Activated T-cell treated with anti-CD3 and anti-CD28 coated beads, Interleukin-2, amount 50 U/mL, for 24 hours (primary cell): ENCODE results near the gene SLC39A3.

Source experiments
- DNase-seq: peaks from one replicate; pipeline ENCODE4 v3.0.0-alpha.2; 2020
- H3K27ac Mint-ChIP-seq: 2 replicates; pipeline ENCODE4 v1.8.0; 2020; ENCODE audit warnings: mild to moderate bottlenecking, mixed read lengths
- H3K27me3 Mint-ChIP-seq: 2 replicates; pipeline ENCODE4 v1.8.0; 2020; ENCODE audit warnings: mixed read lengths
- H3K36me3 Mint-ChIP-seq: 2 replicates; pipeline ENCODE4 v1.8.0; 2020; ENCODE audit warnings: low read depth, mixed read lengths
- H3K4me1 Mint-ChIP-seq: 2 replicates; pipeline ENCODE4 v1.8.0; 2020; ENCODE audit warnings: low read depth, mixed read lengths
- H3K4me3 Mint-ChIP-seq: 2 replicates; pipeline ENCODE4 v1.8.0; 2020; ENCODE audit warnings: mild to moderate bottlenecking, moderate library complexity, mixed read lengths
- H3K9me3 Mint-ChIP-seq: 2 replicates; pipeline ENCODE4 v1.8.0; 2020; ENCODE audit warnings: mixed read lengths

SLC39A3 gene, protein sequence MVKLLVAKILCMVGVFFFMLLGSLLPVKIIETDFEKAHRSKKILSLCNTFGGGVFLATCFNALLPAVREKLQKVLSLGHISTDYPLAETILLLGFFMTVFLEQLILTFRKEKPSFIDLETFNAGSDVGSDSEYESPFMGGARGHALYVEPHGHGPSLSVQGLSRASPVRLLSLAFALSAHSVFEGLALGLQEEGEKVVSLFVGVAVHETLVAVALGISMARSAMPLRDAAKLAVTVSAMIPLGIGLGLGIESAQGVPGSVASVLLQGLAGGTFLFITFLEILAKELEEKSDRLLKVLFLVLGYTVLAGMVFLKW

DNA sequence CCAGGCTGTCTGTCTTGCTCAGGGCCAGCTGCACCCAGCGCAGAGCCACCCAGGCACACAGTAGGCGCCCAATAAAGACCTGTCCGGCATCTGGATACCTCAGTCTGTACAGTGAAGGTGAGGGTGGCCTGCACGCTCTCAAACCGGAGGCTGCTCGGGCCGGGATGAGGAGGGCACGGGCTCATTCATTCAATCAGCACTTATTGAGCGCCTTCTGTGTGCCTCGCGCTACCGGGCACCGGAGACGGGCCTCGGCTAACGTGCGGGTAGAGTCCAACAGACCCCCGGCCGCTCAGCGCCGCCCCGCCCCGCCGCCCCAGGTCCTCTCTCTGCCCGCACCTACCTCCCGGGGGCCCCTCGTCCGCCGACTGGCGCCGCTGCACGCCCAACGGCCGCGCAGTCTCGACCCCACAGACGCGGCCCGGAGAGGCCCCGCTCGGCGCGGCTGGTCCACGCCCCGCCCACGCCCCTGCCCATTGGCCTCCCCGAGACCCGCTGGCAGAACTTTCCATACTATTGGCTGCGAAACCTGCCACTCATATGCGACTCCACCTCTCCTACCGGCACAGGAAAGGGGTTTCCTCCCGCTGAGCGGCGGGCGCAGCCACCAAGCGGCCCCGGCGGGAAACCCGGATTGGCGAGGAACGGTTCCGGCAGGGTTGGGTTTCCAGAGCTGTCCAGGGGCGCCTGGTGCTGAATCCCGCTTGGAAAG, at the start of gene SLC39A3:
SLC39A3 (minus strand) TSS at position 416 of the 712 bp plus-strand sequence. CDS start 2,760 bp downstream, outside the sequence.
- H3K9me3 Mint-ChIP-seq, result no peaks in the 10 kb centered on the region
- peak; percentile 99 for DNase-seq
- H3K27me3 Mint-ChIP-seq, result peaks cover 20% of the 10 kb centered on the region
- peaks cover 25% of the 10 kb centered on the region for H3K4me1 Mint-ChIP-seq
- peaks cover 41% of the 10 kb centered on the region for H3K36me3 Mint-ChIP-seq
- H3K27ac Mint-ChIP-seq, result peak within 1 kb of the TSS; percentile 88
- H3K4me3 Mint-ChIP-seq, result peak within 1 kb of the TSS; percentile 94

DNA sequence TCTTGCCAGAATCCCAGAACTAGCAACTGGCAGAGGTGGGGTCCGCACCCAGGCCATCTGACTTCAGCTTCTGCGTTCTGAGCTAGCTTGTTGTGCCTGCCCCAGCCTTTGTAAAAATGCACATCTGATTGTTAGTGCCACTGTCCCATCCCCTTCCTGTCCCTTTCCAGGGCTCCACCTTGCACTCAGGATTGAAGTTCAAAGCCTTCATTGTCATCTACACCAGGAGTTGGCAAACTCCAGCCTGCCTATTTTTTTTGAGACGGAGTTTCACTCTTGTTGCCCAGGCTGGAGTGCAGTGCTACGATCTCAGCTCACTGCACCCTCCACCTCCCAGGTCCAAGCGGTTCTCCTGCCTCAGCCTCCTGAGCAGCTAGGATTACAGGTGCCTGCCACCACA, 48.4 kb upstream of the SLC39A3 start:
- no peaks in the 10 kb centered on the region for H3K27me3 Mint-ChIP-seq

DNA sequence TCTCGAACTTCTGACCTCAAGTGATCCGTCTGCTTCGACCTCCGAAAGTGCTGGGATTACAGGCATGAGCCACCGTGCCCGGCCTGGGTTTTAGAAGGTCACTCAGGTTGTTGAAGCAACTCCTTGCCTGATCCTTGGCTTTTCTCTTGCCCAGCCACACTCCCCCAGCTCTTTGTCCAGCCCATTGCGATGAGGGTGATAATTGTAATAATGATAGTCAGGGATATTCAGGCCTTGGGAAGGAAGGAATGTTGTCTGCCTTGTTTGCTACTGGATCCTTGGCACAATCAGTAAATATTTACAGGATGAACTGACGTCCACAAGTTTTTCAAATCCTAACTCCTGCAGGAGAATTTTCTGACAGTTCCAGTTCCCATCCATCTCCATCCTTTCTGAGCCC, 47.3 kb upstream of the SLC39A3 start:
- Mint-ChIP-seq H3K4me3 (peak overlapping the region; percentile 92), H3K27ac (no peak overlapping the region), H3K4me1 (peaks cover 55% of the 10 kb centered on the region), H3K27me3 (no peaks in the 10 kb centered on the region), H3K9me3 (peaks cover 3% of the 10 kb centered on the region), H3K36me3 (peaks cover 67% of the 10 kb centered on the region)
- no peak for DNase-seq

More for the DNA sequence above, 48.4 kb upstream of the SLC39A3 start:
- peaks cover 3% of the 10 kb centered on the region for H3K9me3 Mint-ChIP-seq
- peaks cover 50% of the 10 kb centered on the region for H3K4me1 Mint-ChIP-seq
- H3K36me3 Mint-ChIP-seq, result peaks cover 67% of the 10 kb centered on the region
- H3K27ac Mint-ChIP-seq, result no peak overlapping the region
- peak overlapping the region; percentile 8 for H3K4me3 Mint-ChIP-seq
- no peak for DNase-seq

DNA sequence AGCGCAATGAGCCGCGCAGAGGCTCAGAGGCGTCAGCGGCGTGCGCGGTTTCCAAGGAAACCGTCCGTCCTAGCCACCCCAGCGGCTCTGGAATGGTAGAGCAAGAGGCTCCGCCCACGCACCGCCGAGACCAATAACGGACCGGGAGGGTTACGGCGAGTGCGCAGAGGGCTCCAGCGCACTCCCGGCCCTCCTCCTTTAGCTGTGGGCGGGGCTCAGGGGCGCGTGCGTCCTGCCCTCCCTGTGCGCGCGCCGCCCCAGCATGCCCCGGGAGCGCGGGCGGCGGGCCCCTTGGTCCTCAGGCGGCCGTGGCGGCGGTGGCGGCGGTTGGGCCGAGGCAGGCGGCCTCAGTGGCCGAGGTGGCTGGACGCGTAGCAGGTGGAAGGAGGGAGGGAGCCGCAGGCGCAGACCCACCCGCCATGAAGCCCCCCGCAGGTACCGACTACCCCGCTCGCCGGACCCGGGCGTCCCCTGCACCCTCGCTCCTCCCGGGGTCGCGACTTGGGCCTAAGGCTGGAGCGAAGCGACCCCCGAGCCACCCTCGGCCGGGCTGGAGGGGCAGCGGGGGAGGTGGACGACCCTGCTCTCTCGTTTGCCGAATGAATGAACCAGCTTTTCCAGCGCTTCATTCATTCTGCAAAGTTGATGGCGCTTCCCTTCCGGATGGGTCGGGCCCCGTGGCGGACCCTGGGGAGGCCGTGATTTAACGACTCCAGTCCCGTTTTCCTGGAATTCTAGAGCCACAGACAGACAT, 45.6 kb upstream of the SLC39A3 start, which contains the start of gene THOP1:
THOP1 (plus strand) TSS at position 260 of the 754 bp plus-strand sequence; CDS start at position 420, 160 bp downstream.
- H3K9me3 Mint-ChIP-seq, result peaks cover 3% of the 10 kb centered on the region
- H3K27me3 Mint-ChIP-seq, result no peaks in the 10 kb centered on the region
- peaks cover 67% of the 10 kb centered on the region for H3K36me3 Mint-ChIP-seq
- peak; percentile 98 for DNase-seq
- H3K4me1 Mint-ChIP-seq, result peaks cover 71% of the 10 kb centered on the region
- peak within 1 kb of the TSS; percentile 92 for H3K4me3 Mint-ChIP-seq
- peak within 1 kb of the TSS; percentile 88 for H3K27ac Mint-ChIP-seq

DNA sequence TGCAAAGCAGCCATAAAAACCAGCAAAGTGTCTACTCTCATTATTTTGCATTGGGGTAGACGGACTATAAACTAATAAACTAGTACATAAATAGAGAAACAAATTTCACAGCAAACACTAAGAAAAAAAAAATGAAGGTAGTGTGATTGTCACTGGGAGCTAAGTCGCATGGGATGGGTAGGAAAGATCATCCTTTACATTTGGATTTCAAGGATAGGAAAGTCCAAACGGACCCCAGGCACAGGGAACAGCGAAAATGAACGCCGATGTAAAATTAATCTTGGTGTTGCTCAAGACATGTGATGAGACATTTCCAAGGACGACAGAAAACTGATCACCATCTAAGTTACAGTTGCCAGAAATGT, 43.9 kb upstream of the SLC39A3 start:
- DNase-seq, result no peak
- Mint-ChIP-seq H3K27ac (peak overlapping the region; percentile 97), H3K9me3 (peaks cover 3% of the 10 kb centered on the region), H3K27me3 (no peaks in the 10 kb centered on the region), H3K4me1 (peaks cover 67% of the 10 kb centered on the region), H3K4me3 (peak overlapping the region; percentile 92), H3K36me3 (peaks cover 66% of the 10 kb centered on the region)

DNA sequence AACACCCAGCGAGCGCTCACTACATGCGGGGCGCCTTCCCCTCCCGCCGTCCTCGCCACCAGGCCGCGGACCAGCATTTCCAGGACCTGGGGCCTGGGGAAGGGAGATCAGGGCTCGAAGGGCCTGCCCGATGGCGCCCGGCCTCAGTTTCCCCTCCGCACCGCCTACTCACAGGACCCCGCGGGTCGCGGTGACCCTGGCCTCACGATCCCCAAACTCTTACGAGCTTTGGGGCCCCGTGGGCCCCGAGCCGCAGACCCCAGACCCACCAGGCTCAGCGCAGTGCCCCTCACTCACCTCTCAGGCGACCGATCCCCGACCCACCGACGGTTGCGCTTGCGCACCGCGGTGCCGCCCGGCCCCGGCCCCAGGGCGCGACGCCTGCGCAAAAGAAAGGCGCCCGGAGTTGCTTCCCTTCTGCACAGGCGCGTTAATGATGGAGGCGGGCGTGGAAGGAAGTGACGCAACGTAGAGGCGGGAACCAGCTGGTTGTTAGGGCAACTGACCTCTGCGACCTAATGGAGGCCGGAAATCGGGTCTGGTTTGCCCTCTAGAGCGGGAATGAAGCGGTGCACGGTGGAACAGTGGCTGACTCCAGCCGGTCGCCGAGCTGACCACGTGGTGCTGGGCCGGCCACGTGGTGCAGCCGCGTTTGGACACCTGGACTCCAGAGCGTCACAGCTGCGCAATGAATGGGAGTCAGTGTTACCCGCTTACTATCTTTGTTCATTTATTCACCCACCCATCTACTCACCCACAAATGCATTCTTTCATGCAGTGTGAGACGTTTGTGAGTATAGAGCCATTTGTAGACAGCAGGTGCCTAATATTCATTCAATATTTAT, 43.3 kb upstream of the SLC39A3 start, which contains the start of gene SGTA:
SGTA (minus strand) TSS at position 338 of the 845 bp plus-strand sequence. CDS start 14,205 bp downstream, outside the sequence.
- peaks cover 3% of the 10 kb centered on the region for H3K9me3 Mint-ChIP-seq
- peak; percentile 97 for DNase-seq
- H3K27me3 Mint-ChIP-seq, result no peaks in the 10 kb centered on the region
- peak within 1 kb of the TSS; percentile 92 for H3K4me3 Mint-ChIP-seq
- H3K36me3 Mint-ChIP-seq, result peaks cover 66% of the 10 kb centered on the region
- peaks cover 67% of the 10 kb centered on the region for H3K4me1 Mint-ChIP-seq
- peak within 1 kb of the TSS; percentile 97 for H3K27ac Mint-ChIP-seq

DNA sequence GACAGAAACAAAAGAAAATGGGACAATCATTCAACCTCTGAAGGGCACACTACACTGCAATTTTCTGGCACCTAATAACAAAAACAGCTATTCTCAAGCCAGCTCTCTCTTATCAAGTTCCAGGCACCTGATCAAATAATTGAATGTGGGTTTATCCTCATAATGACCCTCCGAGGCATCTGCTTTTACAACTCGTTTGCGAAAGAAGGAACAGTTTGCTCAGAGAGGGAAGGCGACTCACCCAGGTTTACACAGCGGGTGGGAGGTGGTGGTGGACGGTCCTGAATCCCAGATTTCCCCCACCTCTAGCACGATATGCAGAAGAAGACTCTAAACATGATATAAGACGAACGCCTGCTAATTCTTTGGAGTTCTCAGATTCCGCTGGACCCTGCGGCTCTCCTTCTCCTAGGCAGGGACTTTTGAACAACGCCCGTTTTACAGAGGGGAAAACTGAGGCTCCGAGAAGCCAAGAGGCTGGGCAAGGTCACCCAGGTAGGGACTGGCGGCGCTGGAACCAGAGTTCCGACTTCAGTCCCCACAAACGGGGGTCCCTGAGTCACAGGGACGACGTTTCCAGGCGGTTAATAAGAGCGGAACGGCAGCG, 42.6 kb upstream of the SLC39A3 start:
- Mint-ChIP-seq H3K4me1 (peaks cover 61% of the 10 kb centered on the region), H3K27ac (peak overlapping the region; percentile 97), H3K27me3 (no peaks in the 10 kb centered on the region), H3K4me3 (peak overlapping the region; percentile 92), H3K36me3 (peaks cover 65% of the 10 kb centered on the region), H3K9me3 (peaks cover 3% of the 10 kb centered on the region)
- no peak for DNase-seq

DNA sequence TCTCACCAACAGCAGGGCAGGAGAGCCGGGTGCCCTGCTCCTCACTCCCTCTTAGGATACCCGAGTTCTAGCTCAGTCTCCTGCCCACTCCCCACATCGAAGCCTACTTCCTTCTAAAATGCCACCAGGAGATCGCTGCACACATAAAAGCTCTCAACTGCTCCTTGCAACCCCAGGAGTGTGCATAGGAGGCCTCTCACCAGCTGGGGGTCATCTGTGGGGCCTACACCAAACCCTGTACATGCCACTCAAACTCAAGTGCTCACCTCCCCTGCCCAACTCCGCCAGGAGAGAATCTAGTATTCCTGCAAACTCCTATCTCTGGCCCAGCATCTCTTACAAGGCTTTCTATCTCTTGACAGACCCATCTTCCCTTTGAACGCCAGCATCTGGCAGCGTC, 40.5 kb upstream of the SLC39A3 start:
- Mint-ChIP-seq H3K4me3 (no peak overlapping the region), H3K36me3 (peaks cover 73% of the 10 kb centered on the region), H3K4me1 (peaks cover 68% of the 10 kb centered on the region), H3K9me3 (peaks cover 3% of the 10 kb centered on the region), H3K27ac (peak overlapping the region; percentile 54), H3K27me3 (no peaks in the 10 kb centered on the region)
- DNase-seq, result no peak

DNA sequence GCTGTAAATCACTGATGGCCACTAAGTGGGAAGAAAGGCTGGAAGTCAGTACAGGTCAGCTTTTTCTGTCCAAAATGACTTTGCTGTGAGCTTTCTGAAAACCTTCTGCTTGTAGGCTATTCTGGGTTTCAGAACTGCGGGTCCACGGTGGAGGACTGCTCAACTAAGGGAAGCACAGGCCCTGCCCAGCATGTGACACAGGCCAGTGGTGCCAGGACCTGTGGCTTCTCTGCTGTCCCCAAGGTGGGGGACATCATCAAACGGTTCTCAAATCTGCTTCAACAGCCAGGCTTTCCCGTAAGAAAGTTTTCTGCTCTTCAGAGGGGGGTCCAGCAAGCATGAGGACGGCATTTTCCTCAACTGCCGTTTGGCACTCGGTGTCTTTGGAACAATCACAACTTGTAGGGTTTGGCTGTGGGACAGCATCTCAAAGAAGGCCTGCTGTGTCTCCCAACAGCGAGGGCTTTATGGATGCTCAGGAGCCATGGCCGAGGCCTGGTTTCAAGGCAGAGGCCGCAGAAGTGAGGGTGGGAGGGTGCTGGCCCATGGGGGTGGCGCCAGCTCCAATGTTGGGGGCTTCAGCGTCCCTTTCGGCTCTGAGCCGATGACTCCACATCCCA, 39.4 kb upstream of the SLC39A3 start:
- peaks cover 82% of the 10 kb centered on the region for H3K36me3 Mint-ChIP-seq
- H3K9me3 Mint-ChIP-seq, result peaks cover 3% of the 10 kb centered on the region
- H3K4me3 Mint-ChIP-seq, result no peak overlapping the region
- no peak for DNase-seq
- H3K27me3 Mint-ChIP-seq, result no peaks in the 10 kb centered on the region
- no peak overlapping the region for H3K27ac Mint-ChIP-seq
- H3K4me1 Mint-ChIP-seq, result peaks cover 69% of the 10 kb centered on the region

DNA sequence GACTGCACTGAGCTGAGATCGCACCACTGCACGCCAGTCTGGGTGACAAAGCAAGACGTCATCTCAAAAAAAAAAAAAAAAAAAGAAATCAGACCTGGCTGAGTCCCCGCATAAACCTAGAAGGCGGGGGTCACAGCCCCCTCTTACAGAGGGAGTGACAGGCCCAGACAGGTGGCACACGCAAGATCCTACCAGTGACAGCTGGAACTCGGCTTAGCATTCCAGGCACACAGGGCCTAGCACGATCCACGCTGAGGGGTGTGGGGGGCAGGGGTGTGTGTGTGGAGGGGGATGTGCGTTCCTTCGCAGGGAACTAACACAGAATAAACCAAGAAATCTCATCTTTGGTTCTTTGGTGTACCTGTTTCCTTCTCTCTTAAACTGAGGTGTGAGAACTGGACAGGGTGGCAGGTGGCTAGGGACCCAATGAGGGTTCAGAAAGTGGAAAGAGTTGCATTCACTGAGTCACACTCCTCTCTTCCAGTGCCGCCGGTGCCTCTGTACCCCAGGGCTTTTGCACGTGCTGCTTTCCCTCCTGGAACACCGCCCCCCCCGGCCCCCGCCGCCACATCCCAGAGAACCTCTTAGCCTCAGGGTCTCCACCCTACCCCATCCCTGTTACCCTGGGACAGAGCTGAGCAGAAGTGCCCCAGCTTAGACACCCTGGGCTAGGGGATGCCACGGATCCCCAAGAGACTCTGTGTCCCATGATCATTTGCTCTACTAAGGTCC, 38.3 kb upstream of the SLC39A3 start:
- H3K4me3 Mint-ChIP-seq, result no peak overlapping the region
- H3K4me1 Mint-ChIP-seq, result peaks cover 64% of the 10 kb centered on the region
- peaks cover 84% of the 10 kb centered on the region for H3K36me3 Mint-ChIP-seq
- H3K27me3 Mint-ChIP-seq, result no peaks in the 10 kb centered on the region
- no peak for DNase-seq
- no peaks in the 10 kb centered on the region for H3K9me3 Mint-ChIP-seq
- peak overlapping the region; percentile 13 for H3K27ac Mint-ChIP-seq

DNA sequence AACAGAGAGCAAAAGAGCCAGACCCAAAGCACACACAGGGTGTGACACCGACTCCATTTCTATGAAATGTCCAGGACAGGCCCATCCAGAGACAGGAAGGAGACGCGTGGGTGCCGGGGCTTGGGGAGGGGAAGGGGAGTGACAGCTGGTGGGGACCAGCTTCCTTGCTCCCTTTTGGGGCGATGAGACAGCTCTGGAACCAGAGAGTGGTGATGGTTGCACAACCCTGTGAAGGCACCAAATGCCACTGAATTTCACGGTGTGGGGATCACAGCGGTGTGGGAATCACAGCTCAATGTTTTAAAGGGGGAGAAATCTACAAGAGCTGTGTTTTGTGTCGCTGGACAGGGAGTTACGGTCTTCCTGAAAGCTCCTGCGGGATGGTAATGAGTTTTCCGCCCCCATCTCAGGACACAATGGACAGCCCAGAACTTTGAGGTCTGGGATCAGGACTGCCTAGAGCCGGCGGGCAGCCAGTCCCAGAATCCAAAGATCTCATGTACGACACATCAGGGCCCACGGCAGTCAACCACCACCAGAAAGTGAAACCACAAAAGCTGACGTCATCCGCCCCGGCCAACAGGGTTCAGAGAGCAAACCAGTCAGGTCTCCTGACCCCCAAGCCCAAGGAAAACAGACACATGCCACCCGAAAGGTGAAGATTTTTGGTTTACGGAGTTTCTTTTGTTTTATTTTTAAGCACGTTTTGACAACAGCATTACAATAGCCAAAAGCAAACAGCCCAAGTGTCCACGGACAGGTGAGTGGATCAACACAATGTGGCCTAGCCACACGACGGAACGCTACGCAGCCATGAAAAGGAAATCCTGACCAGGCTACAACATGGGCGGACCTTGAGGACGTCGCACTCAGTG, 36.0 kb upstream of the SLC39A3 start:
- H3K27ac Mint-ChIP-seq, result peak overlapping the region; percentile 95
- no peaks in the 10 kb centered on the region for H3K9me3 Mint-ChIP-seq
- H3K4me1 Mint-ChIP-seq, result peaks cover 54% of the 10 kb centered on the region
- peaks cover 75% of the 10 kb centered on the region for H3K36me3 Mint-ChIP-seq
- peak overlapping the region; percentile 75 for H3K4me3 Mint-ChIP-seq
- H3K27me3 Mint-ChIP-seq, result no peaks in the 10 kb centered on the region
- DNase-seq, result peak; percentile 72
